ENCODE results near the gene MPO.

GRCh38 chr17:58301504-58302150 is 20.9 kb upstream of the MPO start:
- no peak for TF ChIP-seq CTCF (IDR thresholded peaks at IDR 0.05)
- TF ChIP-seq POLR2AphosphoS5 (IDR thresholded peaks at IDR 0.05; ENCODE audit: insufficient read depth in 1 of 2, low read depth in 1 of 2) = no peak

Data from vagina (tissue), 2 donors.